GM18909 (cell line): ENCODE measurements around the gene CAV2.
"Not testable (repeated sequence)": the region's sequence is repeated elsewhere in the genome, so short reads cannot be mapped to it uniquely, and the experiment has no call there.

Source experiments
- ATAC-seq: cut with Tn5 transposase; IDR thresholded peaks from one replicate; pipeline ENCODE4 v1.9.1; 2021; ENCODE audit warnings: mild to moderate bottlenecking; ENCODE audit not compliant: unreplicated experiment, poor library complexity

The CAV2 gene, protein sequence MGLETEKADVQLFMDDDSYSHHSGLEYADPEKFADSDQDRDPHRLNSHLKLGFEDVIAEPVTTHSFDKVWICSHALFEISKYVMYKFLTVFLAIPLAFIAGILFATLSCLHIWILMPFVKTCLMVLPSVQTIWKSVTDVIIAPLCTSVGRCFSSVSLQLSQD

DNA sequence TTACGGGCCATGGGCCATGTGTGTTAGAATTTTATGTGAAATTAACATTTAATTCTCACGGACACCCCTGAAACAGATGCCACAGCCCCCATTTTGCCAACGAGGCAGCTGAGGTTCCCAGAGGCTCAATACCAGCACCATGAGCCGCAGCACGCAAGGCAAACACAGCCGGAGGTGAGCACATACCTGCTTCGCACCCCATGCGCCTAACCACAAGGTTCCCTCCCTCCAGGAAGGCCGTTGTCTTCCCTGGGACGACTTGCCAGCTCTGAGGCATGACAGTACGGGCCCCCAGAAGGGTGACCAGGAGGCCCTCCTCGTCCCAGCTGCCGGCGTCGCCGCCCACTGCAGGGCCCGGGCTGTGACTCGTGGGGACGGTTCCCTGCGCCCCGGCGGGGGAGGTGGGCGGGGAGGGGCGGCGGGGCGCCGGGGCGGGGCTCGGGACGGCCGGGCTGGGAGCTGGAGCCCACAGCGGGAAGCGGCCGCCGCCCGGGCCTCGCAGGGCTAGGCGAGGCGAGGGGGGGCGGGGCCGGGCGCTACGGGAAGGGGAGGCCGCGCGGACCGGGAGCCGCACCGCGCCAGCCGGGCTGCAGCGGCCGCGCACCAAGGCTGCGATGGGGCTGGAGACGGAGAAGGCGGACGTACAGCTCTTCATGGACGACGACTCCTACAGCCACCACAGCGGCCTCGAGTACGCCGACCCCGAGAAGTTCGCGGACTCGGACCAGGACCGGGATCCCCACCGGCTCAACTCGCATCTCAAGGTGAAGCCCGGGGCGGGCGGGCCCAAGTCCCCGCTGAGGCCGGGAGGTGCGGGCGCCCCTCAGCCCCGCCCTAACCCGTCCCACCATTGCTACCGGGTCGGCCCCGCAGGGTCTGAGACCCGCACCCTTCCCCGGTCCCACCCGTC lies at the start of gene CAV2:
Gene CAV2 (plus strand): TSS at position 571 of the 910 bp plus-strand sequence. CDS start 44 bp downstream, at position 615.
- no peak for ATAC-seq

DNA sequence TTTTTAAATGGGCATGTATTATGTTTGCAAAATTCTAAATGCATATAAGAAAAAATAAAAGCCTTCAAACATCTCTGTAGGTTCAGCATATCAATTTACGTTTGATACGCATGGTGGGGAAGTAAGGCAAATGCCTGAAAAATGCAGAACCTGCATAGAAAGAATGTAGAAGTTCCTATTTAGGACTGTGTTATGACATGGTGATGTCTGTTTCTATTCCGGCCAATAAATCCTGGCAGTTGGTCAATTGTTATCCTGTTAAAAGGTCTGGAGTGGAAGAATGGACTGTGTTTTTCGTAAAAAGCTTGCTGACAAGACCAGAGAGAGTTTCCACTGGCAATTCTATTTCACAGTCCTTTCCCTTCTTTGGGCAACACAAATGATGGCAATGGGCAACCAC lies 49.6 kb upstream of the CAV2 start:
- no peak for ATAC-seq

DNA sequence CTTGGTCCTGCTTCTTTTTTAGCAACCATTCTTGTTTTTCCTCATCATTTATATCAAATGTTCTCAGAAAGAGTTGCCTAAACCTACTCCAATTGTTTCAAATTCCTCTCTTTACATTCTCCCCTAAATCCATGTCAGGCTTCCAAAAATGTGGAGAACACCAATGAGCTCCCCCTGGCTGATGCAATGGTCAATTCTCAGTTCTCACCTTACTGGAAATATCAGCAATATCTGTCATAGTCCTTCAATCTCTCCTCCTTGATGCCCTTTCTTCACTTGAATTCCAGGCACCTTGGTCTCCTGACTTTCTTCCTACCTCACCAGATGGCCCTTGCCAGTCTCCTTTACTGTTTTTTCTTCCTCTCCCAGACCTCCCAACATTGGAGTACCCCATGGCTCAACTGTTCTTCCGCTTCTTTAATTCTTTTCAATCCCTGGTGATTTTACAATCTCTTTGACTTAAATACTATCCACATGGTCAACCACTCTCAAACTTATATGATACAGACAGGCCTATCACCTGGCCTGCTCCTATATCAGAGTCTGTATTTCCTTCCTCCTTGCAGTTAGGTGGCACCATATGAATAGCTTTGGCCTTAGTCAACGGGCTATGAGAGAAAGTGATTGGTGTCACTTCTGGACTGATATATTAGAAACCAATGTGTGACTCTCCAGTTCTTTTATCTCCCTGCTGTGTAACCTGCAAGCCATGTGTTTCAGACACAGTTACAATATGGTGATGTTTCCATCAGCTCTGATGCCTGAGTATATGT lies 47.4 kb upstream of the CAV2 start:
- no peak for ATAC-seq

DNA sequence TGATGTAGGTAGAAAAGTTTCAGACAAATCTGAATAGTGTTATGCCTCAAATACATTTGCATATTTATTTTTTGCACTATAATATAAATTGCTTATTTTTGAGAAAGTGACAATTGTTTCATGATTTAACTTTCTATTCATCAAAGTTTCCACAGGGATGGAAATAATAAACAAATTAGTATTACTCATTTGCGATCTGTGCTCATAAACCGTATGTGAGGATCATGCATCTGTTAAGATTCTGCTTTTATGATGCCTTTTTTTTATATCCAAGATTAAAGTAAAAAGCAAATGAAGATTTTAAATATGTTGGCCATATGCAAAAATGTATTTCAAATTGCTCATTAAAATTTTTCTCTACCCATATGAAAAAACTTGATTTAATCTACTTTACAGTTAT lies 45.2 kb upstream of the CAV2 start:
- ATAC-seq: no peak

DNA sequence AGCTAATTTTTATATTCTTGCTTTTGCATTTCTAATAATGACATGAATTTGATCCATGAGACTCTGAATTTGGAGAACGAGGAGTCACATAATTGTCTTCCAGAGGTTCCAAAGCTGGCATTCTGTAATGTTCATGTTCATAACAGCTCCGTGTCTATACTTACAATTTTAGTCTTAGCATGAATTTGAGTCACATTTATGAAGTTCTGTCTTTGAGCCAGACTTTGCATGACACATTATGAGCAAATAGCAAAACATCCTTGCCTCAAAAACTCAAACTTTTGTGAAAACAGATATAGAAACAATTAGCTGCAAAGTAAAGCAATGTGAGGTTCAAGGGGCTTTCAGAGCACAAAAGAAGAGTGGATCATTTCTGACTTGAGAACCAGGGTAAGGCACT lies 44.5 kb upstream of the CAV2 start:
- ATAC-seq: no peak

DNA sequence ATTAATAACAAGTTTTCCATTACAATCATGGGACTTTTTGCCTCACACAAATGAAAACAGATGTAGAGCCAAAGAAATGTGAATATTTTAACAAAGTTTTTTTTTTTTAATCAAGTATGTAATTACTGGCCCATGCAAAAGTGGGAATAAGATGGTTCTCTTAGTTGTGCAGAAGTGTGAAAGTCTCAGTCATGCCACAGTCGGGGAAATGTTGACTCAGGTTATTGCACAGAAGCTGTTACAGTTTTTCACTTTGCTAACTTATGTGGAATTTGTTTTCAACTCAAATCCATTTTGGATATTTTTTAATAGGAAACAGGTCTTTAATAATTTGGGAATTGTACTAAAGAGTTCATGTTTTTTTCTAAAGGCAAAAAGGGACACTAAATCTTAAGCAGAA lies 44.0 kb upstream of the CAV2 start:
- ATAC-seq: no peak

DNA sequence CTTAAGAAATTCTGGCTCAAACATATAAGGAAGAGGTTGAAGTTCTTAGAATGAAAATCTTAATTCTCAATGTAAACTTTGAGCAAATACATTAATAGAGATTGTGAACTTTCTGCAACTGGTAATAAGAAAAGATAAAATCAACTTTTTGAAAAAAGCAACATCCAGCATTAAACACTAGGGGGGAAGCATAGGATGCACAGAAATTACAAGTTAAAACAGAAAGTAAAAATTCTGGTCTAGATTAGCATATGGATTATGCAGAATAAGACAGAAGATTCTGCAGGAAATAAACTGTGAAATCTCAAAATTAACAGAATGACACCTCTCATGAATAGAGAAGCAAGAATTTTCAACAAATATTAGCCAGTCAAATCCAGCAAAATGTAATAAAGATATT lies 38.0 kb upstream of the CAV2 start:
- no peak for ATAC-seq

DNA sequence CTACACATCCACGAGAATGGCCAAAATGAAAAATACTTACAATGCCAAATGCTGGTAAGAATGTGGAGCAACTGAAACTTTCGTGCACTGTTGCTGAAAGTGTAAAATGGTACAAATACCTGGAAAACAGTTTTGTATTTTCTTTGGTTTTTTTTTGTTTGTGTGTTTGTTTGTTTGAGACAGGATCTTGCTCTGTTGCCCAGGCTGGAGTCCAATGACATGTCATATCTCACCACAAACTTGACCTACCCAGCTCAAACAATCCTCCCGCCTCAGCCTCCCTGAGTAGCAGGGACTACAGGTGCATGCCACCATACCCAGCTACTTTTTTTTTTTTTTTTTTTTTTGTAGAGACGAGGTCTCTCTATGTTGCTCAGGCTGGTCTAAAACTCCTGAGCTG lies 35.6 kb upstream of the CAV2 start:
- no peak for ATAC-seq

DNA sequence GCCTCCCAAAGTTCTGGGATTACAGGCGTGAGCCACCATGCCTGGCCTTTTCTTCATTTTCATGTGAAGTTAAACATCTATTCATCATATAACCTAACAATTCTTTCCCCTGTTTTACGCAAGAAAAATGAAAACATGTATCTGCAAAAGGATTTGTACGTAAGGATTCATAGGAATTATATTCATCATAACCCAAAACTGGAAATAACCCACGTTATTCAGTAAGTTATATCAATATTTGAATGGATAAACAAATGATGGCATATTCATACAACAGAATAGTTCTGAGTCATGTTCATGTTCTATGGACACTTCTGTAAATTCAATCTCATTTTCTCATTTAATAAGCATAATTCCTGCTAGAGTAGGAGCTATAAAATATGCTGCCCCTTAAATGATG lies 35.2 kb upstream of the CAV2 start:
- no peak for ATAC-seq

DNA sequence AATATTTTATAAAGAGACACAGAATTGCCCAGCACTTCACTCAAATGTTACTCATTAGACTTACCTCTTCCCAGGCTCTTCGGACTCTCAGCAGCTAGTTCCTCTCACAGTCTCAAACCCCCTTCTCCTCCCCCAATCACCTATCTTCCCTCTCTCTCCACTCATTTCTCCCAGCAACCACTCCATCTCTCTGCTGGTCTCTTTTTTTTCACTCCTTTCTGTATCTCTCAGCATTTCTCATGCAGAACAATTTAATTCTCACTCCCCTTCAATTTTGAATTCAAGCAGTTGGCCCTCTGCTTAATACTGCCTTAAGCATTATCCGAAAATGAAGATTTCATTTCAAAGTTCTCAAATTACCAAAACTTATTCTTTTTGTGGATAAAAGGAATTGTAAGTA lies 34.4 kb upstream of the CAV2 start:
- ATAC-seq: no peak

DNA sequence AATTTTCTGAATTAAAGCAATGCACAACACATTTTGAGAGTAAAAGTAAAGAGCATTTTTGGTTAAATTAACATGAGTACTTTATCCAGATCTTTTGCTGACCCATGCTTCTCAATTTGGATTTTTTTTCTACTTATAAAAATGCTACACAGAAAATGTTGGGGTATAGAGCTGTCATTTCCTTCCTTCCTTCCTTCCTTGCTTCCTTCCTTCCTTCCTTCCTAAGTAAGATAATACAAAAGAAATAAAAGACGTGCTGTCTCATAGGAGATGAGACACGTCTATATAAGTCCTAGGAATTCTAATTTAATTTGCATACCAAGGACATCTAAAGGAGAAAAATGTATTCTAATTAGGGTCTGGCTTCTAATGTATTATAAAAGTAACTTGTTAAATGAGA lies 31.0 kb upstream of the CAV2 start:
- no peak for ATAC-seq

DNA sequence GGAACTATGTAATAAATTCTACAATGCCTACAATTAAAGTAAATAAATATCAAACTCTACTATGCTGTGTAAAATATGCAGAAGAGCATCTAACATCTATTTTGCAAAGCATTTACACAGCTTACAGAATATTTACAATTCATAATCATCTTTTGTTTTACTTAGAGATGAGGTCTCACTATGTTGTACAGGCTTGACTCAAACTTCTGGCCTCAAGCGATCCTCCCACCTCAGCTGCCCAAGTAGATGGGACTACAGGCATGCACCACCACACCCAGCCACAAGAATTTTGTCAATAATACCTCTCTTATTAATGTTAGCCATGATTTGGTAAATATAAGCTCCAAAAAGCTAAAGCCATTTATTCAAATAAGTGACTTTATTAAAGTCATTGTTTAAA lies 21.9 kb upstream of the CAV2 start:
- ATAC-seq: no peak

DNA sequence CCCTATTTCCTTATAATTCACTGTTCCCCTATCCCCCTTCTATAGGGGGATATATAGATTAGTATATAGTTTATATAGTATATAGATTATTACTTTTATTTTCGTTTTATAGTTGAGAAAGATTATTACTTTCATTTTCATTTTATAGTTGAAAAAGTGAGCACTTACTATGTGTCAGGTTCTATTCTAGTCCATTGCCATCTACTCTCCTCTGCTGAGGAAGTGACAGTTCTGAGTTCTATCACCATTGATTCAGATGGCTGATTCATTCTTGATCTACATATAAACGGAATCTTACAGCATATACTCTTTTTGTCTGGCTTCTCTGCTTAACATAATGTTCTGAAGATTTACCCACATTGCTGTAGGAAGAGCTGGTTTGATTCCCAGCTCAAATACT lies 20.7 kb upstream of the CAV2 start:
- ATAC-seq: no peak

DNA sequence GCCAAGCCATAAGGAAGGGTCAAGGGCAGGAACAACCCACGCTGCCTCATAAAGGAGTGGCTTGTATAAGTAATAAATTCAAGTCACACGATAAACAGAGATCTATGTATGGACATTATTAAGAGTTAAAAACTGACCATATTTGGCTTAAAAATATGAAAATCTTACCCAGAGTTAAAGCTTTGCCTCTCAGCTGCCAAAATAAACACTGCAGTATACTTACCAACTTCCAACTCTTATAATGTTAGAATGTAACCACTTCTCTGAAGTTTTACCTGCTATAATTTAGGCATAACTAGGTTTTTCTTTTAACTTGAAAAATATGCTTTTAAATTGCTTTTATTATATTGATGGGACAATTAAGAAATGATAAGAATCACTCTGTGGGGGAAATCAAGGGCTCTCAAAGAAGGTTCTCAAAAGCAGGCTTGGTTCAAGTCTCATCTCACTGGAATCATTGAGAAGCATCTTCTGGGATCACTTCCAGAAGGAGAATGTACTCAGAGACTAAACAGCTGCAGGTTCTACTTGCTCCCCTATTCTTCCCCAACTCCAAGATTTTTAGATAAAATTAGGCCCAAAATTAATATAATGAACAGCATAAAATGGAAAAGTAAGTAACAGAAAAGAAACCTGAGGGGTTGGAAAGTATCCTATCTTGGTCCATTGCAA lies 16.1 kb upstream of the CAV2 start:
- ATAC-seq: no peak

DNA sequence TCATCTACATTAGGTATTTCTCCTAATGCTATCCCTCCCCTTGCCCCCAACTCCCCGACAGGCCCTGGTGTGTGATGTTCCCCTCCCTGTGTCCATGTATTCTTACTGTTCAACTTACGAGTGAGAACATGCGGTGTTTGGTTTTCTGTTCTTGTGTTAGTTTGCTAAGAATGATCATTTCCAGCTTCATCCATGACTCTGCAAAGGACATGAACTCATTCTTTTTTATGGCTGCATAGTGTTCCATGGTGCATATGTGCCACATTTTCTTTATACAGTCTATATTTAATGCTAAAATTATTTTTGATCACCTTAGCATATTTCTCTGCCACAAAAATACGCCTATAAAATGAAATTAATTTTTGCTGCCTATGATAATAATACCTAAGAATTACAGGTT lies 15.1 kb upstream of the CAV2 start:
- not testable (repeated sequence) for ATAC-seq

DNA sequence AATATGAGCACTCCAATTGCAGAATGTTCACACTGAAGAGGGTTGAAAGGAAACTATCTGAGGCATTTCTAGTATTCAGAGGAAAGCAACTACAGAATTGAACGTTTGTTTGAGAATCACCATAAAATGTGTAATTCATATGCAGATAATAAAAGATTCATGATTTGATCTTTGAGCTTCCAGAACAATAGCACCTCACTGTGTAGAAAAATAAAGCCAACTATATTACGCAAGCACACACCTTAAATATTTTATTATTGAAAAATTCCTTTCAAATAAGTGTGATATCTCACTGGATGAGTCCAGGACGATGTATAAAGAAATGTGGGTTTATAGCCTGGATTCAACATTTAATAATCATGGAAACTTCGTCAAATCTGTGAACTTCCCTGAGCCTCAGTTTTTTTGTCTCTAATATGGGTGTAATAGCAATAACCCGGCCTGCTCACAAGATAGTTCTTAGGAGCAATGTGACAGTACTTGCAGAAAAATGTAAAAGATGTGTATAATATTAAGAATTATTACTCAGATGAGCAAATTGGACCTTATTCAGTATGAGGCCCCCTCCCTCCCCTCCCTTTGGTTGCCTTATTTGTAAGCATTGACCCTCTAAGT lies 11.5 kb upstream of the CAV2 start:
- ATAC-seq: no peak

DNA sequence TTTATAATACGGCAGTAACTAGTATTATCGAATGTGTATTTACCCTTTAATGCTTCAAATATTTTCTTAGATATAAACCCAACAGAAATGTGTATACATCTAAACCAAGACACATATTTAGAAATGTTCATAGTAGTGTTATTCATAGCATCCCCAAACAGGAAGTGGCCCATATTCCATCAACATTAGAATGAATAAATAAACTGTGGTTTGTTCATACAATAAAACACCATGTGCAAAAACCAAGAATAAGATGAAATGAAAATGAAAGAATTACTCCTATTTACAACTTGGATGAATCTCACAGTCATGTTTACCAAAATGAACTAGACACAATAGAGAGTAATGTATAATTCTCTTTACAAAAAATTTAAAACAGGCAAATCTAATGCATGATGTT lies 9.2 kb upstream of the CAV2 start:
- no peak for ATAC-seq

DNA sequence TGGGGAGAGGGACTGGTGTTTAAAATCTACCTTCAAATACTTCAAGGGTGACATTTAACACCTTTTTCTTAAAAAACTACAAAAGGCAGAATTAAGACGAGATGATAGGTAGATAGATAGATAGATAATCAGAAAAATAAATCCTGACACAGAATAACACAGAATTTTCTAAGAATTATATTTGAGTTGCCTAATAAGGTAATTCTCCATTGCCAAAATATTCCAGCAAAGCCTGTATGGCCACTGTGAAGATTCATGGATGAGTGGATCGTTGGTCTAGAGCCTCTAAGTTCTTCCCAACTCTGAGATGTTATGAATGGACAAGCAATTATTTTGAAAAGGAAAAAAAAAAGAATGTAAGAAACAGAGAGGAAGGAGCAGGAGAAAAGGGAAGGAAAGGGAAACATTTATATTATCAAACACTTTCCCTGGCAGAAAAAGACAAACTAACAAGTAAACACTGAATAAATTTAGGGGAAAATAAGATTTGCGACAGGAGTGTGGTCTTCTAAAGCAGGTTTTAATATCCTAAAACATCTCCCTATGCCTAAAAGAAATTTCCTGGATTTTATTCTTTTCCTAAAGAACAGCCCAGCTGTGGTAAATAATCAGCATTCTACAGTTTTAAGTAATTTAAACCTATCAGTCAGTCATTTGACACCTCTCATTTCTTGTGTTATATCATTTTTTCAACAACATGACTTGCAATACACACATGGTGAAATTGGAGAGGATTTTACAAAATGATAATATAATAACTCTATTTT lies 7.5 kb upstream of the CAV2 start:
- ATAC-seq: no peak

DNA sequence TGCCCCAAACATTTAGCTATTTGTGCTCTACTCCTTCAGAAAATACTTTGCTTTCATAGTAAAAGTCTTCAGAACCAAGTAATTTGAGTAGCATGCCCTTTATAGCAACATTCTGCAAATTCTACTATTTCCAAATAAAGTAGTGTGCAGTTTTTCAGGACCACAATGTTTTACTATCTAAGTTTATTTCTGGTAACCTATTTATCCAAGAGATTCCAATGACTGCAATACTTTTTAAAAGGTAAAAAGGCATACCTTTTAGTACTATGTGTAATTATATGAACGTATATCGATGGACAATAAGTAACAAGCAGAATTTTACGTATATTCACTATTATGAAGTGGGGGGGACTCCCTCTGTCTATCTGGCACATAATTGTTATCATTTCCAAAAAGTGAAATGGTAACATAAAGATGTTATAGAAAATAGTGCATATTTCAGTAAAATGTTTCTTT lies 6.9 kb upstream of the CAV2 start:
- no peak for ATAC-seq

DNA sequence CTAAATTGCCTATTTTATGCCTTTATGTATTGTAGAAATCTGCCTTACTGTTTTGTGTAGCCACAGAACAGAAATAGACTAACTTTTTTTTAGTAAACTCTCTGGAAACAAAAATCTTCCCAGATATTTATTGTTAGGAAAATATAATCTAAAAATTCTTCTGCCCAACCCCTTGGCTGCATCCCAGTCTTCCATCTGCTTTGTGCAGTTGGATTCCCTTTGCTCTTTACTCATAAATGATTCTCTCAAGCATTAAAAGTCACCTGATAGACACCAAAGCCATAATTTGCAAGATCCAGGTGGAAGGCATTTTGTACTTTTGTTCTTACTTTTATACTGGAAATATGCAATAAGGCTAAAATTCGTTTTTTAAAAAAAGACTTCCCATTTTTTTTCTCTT lies 6.1 kb upstream of the CAV2 start:
- no peak for ATAC-seq
